GM12872 (cell line): ENCODE results near the gene ATP8A1.

Experiments
- TF ChIP-seq, protein P1 (sequence below): IDR thresholded peaks from 3 replicates; pipeline ENCODE4 v1.5.1; 2011; ENCODE audit warnings: low read depth, mild to moderate bottlenecking, low read length, moderate library complexity; ENCODE audit not compliant: insufficient read depth

ATP8A1 gene

DNA sequence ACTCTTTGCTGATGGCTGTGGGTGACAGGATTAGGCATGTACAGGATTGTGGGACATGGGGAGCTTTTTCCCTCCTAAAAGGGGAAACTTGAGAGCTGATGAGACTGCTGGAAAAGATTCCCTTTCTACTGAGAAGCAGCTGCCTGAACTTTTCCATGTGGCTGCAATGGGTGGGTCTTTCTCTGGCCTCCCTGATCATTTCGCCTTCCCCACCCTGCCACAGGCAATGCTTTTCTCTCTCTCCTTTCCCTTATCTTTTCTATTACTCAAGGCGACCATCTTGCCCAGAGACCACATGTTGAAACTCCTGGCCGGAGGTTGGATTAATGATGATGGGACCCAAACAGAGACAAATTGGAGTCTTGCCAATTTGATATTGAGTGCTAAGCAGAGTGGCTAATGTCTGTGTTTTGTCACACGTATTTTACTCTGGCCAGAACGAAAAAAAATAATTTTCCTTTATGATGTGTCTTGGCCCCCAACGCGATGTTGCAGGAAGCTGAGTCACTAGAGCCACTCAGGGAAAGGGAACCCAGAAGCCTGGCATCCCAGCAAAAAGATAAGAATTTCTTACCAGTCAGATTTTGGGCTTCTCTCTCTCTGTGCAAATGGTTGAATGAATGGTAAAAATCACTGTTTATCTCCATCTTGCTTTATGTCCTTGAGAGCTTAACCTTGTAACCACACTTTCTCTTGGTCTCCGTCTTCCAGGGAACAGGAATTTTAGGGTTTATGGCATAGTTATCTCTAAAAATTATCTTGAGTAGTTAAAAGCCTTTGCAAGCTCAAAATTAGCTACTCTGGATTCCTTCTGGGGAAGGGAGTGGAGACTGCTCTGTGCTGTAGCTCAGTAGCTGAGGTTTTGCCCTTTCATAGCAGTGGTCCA lies 19.4 kb upstream of the ATP8A1 start:
- TF ChIP-seq, protein P1, sequence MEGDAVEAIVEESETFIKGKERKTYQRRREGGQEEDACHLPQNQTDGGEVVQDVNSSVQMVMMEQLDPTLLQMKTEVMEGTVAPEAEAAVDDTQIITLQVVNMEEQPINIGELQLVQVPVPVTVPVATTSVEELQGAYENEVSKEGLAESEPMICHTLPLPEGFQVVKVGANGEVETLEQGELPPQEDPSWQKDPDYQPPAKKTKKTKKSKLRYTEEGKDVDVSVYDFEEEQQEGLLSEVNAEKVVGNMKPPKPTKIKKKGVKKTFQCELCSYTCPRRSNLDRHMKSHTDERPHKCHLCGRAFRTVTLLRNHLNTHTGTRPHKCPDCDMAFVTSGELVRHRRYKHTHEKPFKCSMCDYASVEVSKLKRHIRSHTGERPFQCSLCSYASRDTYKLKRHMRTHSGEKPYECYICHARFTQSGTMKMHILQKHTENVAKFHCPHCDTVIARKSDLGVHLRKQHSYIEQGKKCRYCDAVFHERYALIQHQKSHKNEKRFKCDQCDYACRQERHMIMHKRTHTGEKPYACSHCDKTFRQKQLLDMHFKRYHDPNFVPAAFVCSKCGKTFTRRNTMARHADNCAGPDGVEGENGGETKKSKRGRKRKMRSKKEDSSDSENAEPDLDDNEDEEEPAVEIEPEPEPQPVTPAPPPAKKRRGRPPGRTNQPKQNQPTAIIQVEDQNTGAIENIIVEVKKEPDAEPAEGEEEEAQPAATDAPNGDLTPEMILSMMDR, result no peak

DNA sequence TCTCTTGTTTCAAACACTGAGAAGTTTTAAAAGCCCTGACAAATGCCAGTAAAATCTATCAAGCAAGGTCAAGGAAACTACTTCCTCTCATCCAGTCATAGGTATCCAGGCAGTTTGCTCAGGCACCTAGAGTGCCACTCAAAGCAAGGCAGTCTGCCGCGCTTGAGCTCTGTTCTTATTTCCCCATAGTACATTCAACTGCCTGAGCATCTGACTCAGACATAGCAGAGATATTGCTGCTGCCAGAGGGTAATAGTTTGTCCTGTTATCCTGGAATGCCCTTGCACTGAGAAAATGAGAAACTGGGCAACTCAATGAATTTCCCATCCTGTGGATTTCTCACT lies 16.1 kb upstream of the ATP8A1 start:
- TF ChIP-seq, protein P1, result no peak

DNA sequence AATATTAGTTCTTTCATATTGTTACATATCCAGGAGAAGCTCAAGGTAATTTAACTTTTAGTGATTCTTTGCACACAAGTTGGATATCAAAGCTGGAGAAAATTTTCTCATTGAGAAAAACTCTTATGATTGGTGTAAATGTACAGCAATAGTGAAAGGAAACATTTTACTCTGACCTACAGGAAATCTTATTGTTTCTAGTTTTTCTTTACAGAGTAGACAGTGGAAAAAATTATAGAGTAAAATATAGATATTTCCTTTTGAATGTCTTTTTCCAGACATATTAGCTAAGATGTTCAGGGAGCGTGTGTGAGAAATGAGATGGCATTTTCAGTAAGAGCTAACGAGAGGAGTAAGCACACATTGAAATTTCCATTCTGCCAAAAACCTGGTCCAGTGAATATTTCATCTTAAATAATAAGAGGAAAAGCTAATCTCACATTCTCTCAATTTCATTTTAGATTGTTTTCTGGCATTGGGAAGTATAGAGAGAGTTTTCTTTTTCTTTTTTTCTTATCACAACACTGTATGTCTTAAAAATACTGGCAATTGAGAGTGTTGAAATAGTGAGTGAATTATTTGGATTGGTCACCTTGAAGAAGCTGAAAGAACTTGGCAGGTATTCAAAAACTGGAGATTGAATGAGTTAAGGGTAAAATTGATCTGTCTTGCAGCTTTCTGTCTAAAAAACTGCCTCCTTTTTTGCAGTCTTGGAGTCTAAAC lies 15.6 kb upstream of the ATP8A1 start:
- TF ChIP-seq, protein P1, result no peak

DNA sequence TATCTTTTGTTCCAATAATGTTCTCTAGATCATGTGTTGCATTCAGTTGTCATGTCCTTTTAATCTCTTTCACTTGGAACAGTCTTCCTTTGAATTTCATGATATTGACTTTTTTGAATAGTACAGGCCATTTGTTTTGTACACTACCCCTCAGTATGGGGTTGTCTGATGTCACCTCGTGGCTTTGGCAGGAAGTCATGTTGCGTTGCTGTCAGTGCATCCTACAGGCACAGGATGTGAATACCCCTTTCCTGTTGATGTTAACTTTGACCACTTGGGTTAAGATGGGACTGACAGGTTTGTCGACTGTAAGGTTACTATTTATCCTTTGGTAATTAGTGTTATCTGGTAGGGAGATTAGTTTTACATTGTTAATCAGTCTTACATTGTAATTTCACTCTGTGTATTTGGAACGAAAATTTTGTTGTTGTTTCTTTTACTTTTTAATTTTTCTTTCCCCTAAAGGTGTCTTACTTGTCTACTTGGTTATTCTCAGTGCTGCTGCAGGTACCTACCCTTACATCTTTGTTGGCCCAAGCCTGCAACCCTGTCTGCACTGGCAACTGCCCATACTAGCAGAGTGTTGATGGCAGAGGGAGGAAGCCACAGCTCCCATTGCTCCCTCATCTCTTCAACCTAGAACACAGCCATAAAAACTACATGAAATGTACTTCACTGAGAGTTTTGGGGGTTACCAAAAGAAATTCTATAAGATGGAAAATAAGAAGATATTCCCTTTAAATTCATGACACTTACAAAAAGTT lies 14.7 kb upstream of the ATP8A1 start:
- TF ChIP-seq, protein P1, result no peak

DNA sequence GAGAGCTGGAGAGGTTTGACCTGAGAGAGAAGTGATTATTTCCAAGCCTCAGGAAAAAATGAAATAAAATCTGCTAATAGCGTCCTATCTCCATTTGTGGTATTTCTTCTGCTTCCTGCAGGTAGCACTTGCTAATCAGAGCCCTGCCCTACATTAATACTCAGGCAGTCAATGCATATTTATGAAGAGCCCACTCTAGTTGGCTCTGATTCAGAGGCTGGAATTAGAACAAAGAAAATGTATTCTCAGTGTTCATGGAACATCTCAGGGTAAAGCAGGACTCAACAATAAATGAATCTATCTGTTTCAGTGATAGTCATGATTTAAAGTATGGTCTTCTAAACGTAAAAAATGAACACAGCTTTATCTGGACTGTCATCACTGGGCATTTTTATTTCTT lies 1.4 kb upstream of the ATP8A1 start:
- TF ChIP-seq, protein P1, result no peak

DNA sequence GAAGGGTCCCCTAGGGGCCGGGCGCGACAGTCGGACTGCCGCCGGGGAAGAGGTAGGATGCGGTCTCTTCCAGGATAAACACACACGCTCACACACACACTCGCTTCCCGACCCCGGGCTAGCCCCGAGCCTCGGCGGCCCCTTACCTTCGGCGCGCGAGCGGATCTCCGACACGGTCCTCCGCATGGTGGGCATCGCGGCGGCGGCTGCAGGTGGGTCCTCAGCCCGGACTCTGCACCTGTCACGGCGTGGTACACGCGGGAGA lies 294 bp downstream of the ATP8A1 start:
- TF ChIP-seq, protein P1, result no peak
